H9 (cell line): ENCODE measurements around the gene SLBP. TPM values are rescaled to one million over a fixed set of nuclear protein-coding genes. Genes with fewer than 3 reads are reported as not detected.

Source experiments
- DNase-seq: peaks from one replicate; pipeline ENCODE4 v3.0.0-alpha.2; 2017
- H2AFZ ChIP-seq: one replicate; pipeline ENCODE4 v1.6.1; 2013; ENCODE audit warnings: mild to moderate bottlenecking, low read length, control low read depth, moderate library complexity
- H2AK5ac ChIP-seq: 2 replicates; pipeline ENCODE4 v1.6.1; 2013; ENCODE audit warnings: low read length, control low read depth, mixed read lengths; ENCODE audit not compliant: insufficient read length
- H2BK120ac ChIP-seq: one replicate; pipeline ENCODE4 v1.6.1; 2013; ENCODE audit warnings: low read depth, mild to moderate bottlenecking, low read length, control low read depth, inconsistent platforms; ENCODE audit not compliant: poor library complexity, severe bottlenecking
- H2BK12ac ChIP-seq: 2 replicates; pipeline ENCODE4 v1.6.1; 2013; ENCODE audit warnings: low read length, control low read depth, mixed read lengths, low read depth; ENCODE audit not compliant: insufficient read length
- H2BK15ac ChIP-seq: 2 replicates; pipeline ENCODE4 v1.6.1; 2013; ENCODE audit warnings: low read depth, low read length, control low read depth
- H2BK20ac ChIP-seq: one replicate; pipeline ENCODE4 v1.6.1; 2013; ENCODE audit warnings: low read depth, mild to moderate bottlenecking, low read length, control low read depth, inconsistent platforms; ENCODE audit not compliant: poor library complexity, severe bottlenecking
- H2BK5ac ChIP-seq: 2 replicates; pipeline ENCODE4 v1.6.1; 2013; ENCODE audit warnings: low read length, control low read depth, mixed read lengths; ENCODE audit not compliant: insufficient read length
- H3K14ac ChIP-seq: 2 replicates; pipeline ENCODE4 v1.6.1; 2013; ENCODE audit warnings: low read length, control low read depth; ENCODE audit not compliant: insufficient read depth
- H3K18ac ChIP-seq: 2 replicates; pipeline ENCODE4 v1.6.1; 2013; ENCODE audit warnings: low read depth, mild to moderate bottlenecking, mixed read lengths, low read length, control low read depth; ENCODE audit not compliant: insufficient read length
- H3K23ac ChIP-seq: 2 replicates; pipeline ENCODE4 v1.6.1; 2013; ENCODE audit warnings: low read length, control low read depth, mixed read lengths, low read depth; ENCODE audit not compliant: insufficient read length
- H3K23me2 ChIP-seq: 2 replicates; pipeline ENCODE4 v1.6.1; 2013; ENCODE audit warnings: low read depth, mild to moderate bottlenecking, mixed read lengths, low read length, control low read depth; ENCODE audit not compliant: insufficient read length, poor library complexity, severe bottlenecking
- H3K27ac ChIP-seq: 2 replicates; pipeline ENCODE4 v1.5.1; 2013; ENCODE audit warnings: low read length, control low read depth, mixed read lengths, low read depth; ENCODE audit not compliant: insufficient read length
- H3K27me3 ChIP-seq: 2 replicates; pipeline ENCODE4 v1.6.1; 2013; ENCODE audit warnings: low read length, control low read depth, inconsistent platforms; ENCODE audit not compliant: insufficient read depth
- H3K4ac ChIP-seq: 2 replicates; pipeline ENCODE4 v1.6.1; 2013; ENCODE audit warnings: low read depth, mild to moderate bottlenecking, control low read depth, inconsistent platforms, low read length, moderate library complexity
- H3K4me1 ChIP-seq: 2 replicates; pipeline ENCODE4 v1.6.1; 2013; ENCODE audit warnings: low read length, control low read depth, inconsistent platforms; ENCODE audit not compliant: insufficient read depth
- H3K4me2 ChIP-seq: 2 replicates; pipeline ENCODE4 v1.6.1; 2013; ENCODE audit warnings: low read length, control low read depth, mixed read lengths; ENCODE audit not compliant: insufficient read length, insufficient read depth
- H3K56ac ChIP-seq: 2 replicates; pipeline ENCODE4 v1.6.1; 2013; ENCODE audit warnings: low read depth, mild to moderate bottlenecking, mixed read lengths, low read length, control low read depth; ENCODE audit not compliant: insufficient read length
- H3K79me1 ChIP-seq: 2 replicates; pipeline ENCODE4 v1.6.1; 2013; ENCODE audit warnings: low read depth, mild to moderate bottlenecking, moderate library complexity, low read length, control low read depth, inconsistent platforms; ENCODE audit not compliant: insufficient read depth, poor library complexity, severe bottlenecking
- H3K79me2 ChIP-seq: 2 replicates; pipeline ENCODE4 v1.6.1; 2013; ENCODE audit warnings: low read length, control low read depth, inconsistent platforms; ENCODE audit not compliant: insufficient read depth
- H3K9ac ChIP-seq: 2 replicates; pipeline ENCODE4 v1.6.1; 2013; ENCODE audit warnings: low read length, control low read depth, mixed read lengths; ENCODE audit not compliant: insufficient read length; ENCODE audit errors: extremely low read depth
- H3K9me3 ChIP-seq: one replicate; pipeline ENCODE4 v1.6.1; 2013; ENCODE audit warnings: low read depth, low read length, inconsistent platforms; ENCODE audit not compliant: control insufficient read depth
- H3T11ph ChIP-seq: one replicate; pipeline ENCODE4 v1.6.1; 2013; ENCODE audit warnings: mild to moderate bottlenecking, low read length, control low read depth, inconsistent platforms
- H4K20me1 ChIP-seq: one replicate; pipeline ENCODE4 v1.6.1; 2013; ENCODE audit not compliant: control insufficient read depth, insufficient read length, insufficient read depth
- H4K5ac ChIP-seq: 2 replicates; pipeline ENCODE4 v1.6.1; 2013; ENCODE audit warnings: low read depth, mild to moderate bottlenecking, mixed read lengths, low read length, control low read depth; ENCODE audit not compliant: insufficient read length
- H4K8ac ChIP-seq: replicated peaks from 2 replicates; pipeline ENCODE4 v1.6.1; 2013; ENCODE audit warnings: low read length, control low read depth, mixed read lengths, low read depth; ENCODE audit not compliant: insufficient read length
- H4K91ac ChIP-seq: 2 replicates; pipeline ENCODE4 v1.6.1; 2013; ENCODE audit warnings: low read depth, mild to moderate bottlenecking, moderate library complexity, mixed read lengths, low read length, control low read depth; ENCODE audit not compliant: insufficient read length
- H3K27ac Mint-ChIP-seq, 3 experiments: 2 replicates in 2 of 3; 3 replicates in 1 of 3; pipeline ENCODE4 v1.8.0; 2020 to 2021; ENCODE audit warnings: mixed read lengths in 3 of 3, mild to moderate bottlenecking in 1 of 3, moderate library complexity in 1 of 3
- H3K27me3 Mint-ChIP-seq: 2 replicates; pipeline ENCODE4 v1.8.0; 2021; ENCODE audit warnings: low read depth, mild to moderate bottlenecking, moderate library complexity, mixed read lengths
- H3K36me3 Mint-ChIP-seq, 3 experiments: 2 replicates in 2 of 3; 3 replicates in 1 of 3; pipeline ENCODE4 v1.8.0; 2020 to 2021; ENCODE audit warnings: low read depth in 3 of 3, mixed read lengths in 3 of 3; ENCODE audit not compliant: insufficient read depth in 1 of 3
- H3K4me1 Mint-ChIP-seq, 2 experiments: 2 replicates each; pipeline ENCODE4 v1.8.0; 2020; ENCODE audit warnings: mixed read lengths in 2 of 2
- H3K4me3 Mint-ChIP-seq, 2 experiments: 2 replicates in 1 of 2; 3 replicates in 1 of 2; pipeline ENCODE4 v1.8.0; 2020 to 2021; ENCODE audit warnings: mild to moderate bottlenecking in 2 of 2, mixed read lengths in 2 of 2, moderate library complexity in 1 of 2
- H3K9me3 Mint-ChIP-seq, 2 experiments: 2 replicates in 1 of 2; 3 replicates in 1 of 2; pipeline ENCODE4 v1.8.0; 2020; ENCODE audit warnings: mild to moderate bottlenecking in 2 of 2, mixed read lengths in 2 of 2, moderate library complexity in 1 of 2
- CTCF ChIP-seq: fragments of 200-600 bp; sonication (generic); conservative IDR thresholded peaks from 3 replicates; pipeline ENCODE4 v1.8.0; 2021; ENCODE audit warnings: antibody characterized with exemption, mild to moderate bottlenecking
- WGBS: extraction: QIAGEN DNeasy Blood & Tissue Kit; methylation state at CpG from one replicate; pipeline ENCODE4 v1.1.7; 2013; ENCODE audit warnings: missing lambda C conversion rate, low lambda C conversion rate, mixed read lengths; ENCODE audit not compliant: insufficient read length; ENCODE audit errors: extremely low coverage; 5-methylcytosine and 5-hydroxymethylcytosine counted together
- total RNA-seq: library from RNA; stranded (reverse); gene quantifications from 2 replicates; pipeline ENCODE4 v1.2.1, GENCODE V29; 2021

SLBP gene
- total RNA-seq, 1 experiment from 2014 or later, result 62.7 TPM

DNA sequence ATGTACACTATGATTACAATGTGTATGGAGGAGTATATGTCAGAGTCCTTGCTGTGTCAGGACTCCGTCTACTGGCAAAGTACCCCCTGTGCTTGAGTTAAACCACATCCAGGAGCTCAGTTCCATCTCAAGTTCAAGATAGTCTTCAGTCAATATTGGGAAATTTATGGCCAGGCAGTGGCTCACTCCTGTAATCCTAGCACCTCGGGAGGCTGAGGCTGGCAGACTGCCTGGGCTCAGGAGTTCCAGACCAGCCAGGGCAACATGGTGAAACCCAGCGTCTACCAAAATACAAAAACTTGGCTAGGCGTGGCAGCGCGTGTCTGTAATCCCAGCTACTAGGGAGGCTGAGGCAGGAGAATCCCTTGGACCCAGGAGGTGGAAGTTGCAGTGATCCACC, 5.8 kb downstream of the SLBP start:
- DNase-seq, result no peak
- H3K18ac ChIP-seq, result no peak overlapping the region
- H3K4ac ChIP-seq, result no peak overlapping the region
- peaks cover 5% of the 10 kb centered on the region for H3K23me2 ChIP-seq
- H3K27me3 ChIP-seq, result no peaks in the 10 kb centered on the region; the same call in 1 of the 2 replicates
- H2BK120ac ChIP-seq, result no peak overlapping the region
- H3K9ac ChIP-seq, result no peak overlapping the region
- no peak overlapping the region for H2BK20ac ChIP-seq
- peaks cover 13% of the 10 kb centered on the region for H3K79me1 ChIP-seq
- Mint-ChIP-seq H3K36me3 (peaks cover 27 to 78% (median 72%) of the 10 kb centered on the region in 3 experiments), H3K9me3 (peaks cover 0 to 2% of the 10 kb centered on the region in 2 experiments; a peak in 1 of 5 replicates), H3K4me1 (peaks cover 13 to 14% of the 10 kb centered on the region in 2 experiments), H3K27ac (no peak overlapping the region), H3K27me3 (no peaks in the 10 kb centered on the region), H3K4me3 (no peak overlapping the region)
- no peak overlapping the region for H3K23ac ChIP-seq
- no peak overlapping the region for H3K4me2 ChIP-seq
- H2BK15ac ChIP-seq, result no peak overlapping the region
- no peak overlapping the region for H2AFZ ChIP-seq
- no peaks in the 10 kb centered on the region for H3K4me1 ChIP-seq
- no peaks in the 10 kb centered on the region for H3K9me3 ChIP-seq
- no peak overlapping the region for H2AK5ac ChIP-seq
- no peak overlapping the region for H4K91ac ChIP-seq
- TF ChIP-seq CTCF, result no peak
- no peak overlapping the region for H2BK5ac ChIP-seq
- no peak overlapping the region for H3K56ac ChIP-seq
- H3T11ph ChIP-seq, result no peak overlapping the region
- no peak overlapping the region for H4K5ac ChIP-seq
- H3K14ac ChIP-seq, result no peak overlapping the region
- no CpG with 5 or more reads among the region's 6 CpGs for WGBS
- peaks cover 2% of the 10 kb centered on the region for H4K20me1 ChIP-seq
- H3K79me2 ChIP-seq, result peaks cover 11% of the 10 kb centered on the region; the same call in 1 of the 2 replicates
- H4K8ac ChIP-seq, result no peak overlapping the region
- H3K27ac ChIP-seq, result no peak overlapping the region
- no peak overlapping the region for H2BK12ac ChIP-seq
